ENCODE results near the gene SAFB2.
A peak's percentile ranks its signal among the peaks of the same experiment; 100 is the strongest.

Gene SAFB2

DNA sequence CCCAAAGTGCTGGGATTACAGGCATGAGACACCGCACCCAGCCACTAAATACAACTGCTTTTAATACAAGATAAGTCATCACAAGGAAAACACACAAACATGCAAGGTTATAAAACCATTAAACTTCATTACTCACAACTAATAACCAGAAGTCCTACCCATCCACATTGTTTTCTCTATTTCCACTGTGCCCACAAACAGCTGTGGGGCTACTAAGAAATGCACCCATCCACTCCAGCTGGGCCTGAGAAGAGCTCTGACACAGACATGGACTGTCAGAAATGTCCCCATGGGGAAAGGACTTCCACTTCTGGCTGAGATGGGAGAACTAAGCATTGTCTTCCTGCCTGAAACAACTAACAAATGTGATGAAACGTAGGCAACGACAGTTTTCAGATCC is 17.2 kb downstream of the SAFB2 start:
- DNase-seq: no peak

GRCh38 chr19:5603626-5604025 is 18.9 kb downstream of the SAFB2 start:
- no peak for DNase-seq

GRCh38 chr19:5600797-5601196 is 21.8 kb downstream of the SAFB2 start:
- DNase-seq: no peak

- no peak for DNase-seq
These were observed 26.8 kb downstream of the SAFB2 start for GRCh38 chr19:5595745-5596144.

DNA sequence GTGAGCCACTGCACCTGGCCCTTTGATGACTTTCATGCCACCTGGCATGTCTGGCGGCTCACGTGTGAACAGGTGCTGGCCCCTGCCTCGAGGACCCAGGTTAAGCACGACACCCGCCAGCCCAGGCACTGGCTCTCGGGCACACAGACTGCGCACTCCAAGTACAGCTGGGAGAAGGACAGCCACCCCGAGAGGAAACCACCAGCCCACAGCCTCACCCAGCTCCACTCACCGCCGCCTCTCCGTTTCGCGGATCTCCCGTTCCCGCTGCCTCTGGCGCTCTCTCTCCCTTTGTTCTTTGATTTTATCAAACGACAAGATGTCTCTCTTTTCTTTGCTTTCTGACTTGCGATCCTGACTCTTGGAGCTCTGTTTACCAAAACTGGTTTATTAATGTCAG is 27.4 kb downstream of the SAFB2 start:
- no peak for DNase-seq

GRCh38 chr19:5594521-5594950 is 28.0 kb downstream of the SAFB2 start:
- DNase-seq: no peak

DNA sequence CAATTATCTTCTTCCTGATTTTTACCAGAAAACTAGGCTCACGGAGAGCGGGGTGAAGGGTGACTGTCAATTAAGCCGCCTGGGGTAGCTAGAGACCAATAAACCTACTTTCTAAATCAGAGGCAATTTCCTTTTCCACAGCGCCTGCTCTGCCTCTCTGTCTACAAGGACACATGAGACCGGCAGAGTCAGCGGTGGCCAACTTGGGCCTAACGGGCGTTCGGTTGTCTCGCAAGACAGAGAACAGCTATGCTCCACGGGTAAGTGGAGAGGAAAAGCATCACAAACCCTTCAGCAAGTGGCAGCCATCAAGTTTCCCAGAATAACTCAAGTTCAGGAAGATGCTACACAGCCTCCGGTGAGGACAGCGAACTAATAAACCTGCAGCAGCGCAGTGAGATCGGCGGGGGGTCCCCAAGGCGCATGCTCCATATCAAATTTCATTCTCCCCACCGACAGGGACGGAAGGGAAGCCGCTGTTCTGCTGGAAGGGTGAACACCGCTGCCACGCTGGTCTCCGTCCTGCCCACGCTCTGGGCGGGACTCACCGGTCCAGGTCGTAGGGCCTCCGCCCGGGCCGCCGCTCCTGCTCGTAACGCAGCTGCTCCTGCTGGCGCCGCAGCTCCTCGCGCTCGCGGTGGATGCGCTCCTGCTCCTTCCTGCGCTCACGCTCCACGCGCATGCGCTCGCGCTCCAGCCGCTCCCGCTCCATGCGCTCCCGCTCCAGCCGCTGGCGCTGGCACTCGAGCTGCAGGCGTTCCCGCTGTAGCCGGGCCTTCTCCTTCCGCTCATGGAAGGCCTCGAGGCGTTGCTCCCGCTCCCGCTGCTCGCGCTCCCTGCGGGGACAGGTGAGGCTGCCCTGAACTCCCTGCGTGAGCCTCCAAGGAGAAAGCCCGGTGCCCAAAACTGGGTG is 29.0 kb downstream of the SAFB2 start:
- DNase-seq: no peak

DNA sequence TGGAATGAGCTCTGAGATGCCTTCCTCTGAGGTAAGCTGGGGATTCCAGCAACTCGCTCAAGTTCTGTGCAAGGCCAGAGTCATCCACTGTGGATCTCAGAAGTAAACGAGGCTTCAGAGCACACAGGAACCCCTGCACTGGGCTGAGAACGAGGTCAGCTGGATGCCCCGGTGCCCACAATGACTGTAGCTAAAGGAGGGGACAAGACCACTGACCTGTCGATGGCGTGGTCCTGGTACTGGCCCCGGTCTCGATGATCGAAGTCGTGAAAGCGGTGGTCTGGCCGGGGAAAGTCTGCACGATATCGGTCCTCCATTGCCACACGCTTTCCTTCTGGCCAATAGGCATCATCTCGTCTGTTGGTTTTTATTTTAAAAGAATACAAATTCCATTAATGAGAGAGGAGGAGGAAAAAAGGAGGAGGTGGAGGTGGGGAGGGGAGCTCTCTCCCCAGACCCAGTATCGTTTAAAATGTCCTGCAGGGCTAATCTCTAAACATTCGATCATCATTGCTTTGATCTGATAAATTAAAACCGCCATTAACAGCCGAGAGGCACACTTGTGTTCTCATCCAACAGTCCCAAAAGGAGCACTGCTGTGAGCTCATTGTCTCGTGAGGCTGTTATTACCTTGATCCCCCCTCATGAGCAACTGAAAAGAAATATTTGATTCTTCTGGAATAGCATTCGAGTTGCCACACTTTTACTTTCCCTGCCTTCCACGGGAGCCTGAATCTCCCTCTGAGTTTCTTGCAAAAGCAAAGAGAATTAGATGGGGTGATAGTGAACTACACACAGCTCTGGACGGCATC is 29.8 kb downstream of the SAFB2 start:
- no peak for DNase-seq

DNA sequence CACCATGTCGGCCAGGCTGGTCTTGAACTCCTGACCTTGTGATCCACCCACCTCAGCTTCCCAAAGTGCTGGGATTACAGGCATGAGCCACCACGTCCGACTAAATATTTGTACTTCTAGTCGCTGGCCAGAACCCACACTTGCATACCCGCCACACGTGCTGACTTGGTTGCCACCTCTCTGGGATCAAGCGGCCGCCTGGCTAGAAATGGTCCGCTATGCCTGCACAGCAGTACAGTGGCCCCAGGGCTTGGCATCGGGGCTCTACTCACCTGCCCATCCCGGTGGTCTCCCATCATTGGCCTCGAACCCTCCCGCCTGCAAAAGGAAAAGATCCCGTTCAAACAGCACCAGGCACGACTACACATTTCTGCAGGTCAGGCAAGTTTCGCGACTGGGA is 31.1 kb downstream of the SAFB2 start:
- DNase-seq: no peak

DNA sequence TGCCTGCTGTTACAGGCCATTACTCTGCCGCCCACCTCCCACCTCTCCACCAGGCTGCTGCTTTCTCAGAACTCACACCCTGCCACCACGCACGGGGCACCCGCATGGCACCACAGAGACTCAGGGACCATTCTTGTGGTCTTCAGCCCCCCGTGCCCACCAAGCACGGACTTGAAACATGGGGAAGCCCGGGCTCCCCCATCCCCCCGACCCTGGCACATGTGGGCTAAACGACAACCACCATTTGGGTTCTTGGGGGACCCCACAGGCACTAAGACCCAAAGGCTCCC is 31.8 kb downstream of the SAFB2 start:
- no peak for DNase-seq

DNA sequence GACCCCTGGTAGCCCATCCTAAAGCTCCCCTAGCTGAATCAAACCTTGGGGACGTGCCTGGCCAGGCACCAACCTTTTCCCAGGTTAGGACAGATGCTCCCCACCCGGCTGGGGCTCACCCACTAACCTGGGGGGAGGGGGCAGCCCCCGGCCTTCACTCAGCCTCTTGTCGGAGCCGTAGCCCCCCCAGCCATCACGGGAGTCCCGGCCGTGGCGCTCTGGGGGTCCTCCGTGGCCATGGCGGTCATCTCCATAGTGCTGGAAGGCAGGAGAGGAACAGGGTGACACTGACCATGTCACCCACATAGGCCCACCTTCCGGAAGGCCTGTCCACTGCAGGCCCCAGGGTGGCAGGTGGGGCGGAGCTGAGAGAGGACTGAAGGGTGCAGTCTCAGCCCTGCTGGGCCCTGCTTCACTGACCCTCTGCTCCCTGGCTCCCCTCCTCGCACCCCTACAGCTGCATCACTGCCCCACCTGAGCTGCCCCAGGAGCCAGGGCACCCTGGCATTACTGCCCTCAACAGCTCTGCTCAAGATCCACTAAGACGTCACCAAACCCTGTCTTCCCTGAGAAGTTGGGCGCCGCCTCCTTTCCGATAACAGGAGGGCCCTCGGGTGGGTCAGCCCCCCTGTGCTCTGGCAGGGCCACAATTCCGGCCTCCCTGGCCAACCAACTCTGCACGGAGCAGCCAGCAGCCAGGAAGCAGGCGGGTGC is 32.3 kb downstream of the SAFB2 start:
- DNase-seq: no peak

GRCh38 chr19:5588906-5589676 is 33.5 kb downstream of the SAFB2 start:
- no peak for DNase-seq

GRCh38 chr19:5588441-5588840 is 34.1 kb downstream of the SAFB2 start:
- DNase-seq: peak in 1 of 2 experiments; percentile 52

DNA sequence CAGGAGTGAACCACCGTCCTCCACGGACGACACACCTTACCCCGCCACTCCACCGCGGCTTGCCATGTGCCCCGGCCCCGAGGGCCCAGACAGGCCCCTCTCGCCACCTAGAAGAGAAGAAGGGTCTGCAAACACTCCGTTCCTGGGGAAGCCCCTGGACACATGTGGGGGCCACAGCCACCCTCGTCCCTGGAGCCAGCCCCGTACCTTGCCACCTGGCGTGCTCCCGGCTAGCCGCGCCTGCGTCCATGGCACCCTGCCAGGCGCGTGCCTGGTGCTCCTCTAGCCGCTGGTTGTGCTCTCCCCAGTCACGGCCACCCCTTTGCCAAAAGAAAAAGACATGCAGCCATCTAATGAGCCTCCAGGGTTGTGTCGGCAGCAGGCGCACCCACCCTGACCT is 34.9 kb downstream of the SAFB2 start:
- DNase-seq: no peak

GRCh38 chr19:5587071-5587455 is 35.5 kb downstream of the SAFB2 start:
- no peak for DNase-seq

- DNase-seq: no peak
These were observed 36.1 kb downstream of the SAFB2 start for GRCh38 chr19:5586300-5587070.

- peak; percentile 44 to 82 for DNase-seq
These were observed 36.9 kb downstream of the SAFB2 start for GRCh38 chr19:5585461-5586299.

- DNase-seq: no peak
These were observed 42.4 kb downstream of the SAFB2 start for GRCh38 chr19:5580161-5580571.

GRCh38 chr19:5579697-5580096 is 42.9 kb downstream of the SAFB2 start:
- DNase-seq: no peak

- DNase-seq: no peak
These were observed 43.3 kb downstream of the SAFB2 start for GRCh38 chr19:5579286-5579685.

Data from NCI-H446 (cell line).